ENCODE measurements around the gene RBM15.

Gene RBM15, protein sequence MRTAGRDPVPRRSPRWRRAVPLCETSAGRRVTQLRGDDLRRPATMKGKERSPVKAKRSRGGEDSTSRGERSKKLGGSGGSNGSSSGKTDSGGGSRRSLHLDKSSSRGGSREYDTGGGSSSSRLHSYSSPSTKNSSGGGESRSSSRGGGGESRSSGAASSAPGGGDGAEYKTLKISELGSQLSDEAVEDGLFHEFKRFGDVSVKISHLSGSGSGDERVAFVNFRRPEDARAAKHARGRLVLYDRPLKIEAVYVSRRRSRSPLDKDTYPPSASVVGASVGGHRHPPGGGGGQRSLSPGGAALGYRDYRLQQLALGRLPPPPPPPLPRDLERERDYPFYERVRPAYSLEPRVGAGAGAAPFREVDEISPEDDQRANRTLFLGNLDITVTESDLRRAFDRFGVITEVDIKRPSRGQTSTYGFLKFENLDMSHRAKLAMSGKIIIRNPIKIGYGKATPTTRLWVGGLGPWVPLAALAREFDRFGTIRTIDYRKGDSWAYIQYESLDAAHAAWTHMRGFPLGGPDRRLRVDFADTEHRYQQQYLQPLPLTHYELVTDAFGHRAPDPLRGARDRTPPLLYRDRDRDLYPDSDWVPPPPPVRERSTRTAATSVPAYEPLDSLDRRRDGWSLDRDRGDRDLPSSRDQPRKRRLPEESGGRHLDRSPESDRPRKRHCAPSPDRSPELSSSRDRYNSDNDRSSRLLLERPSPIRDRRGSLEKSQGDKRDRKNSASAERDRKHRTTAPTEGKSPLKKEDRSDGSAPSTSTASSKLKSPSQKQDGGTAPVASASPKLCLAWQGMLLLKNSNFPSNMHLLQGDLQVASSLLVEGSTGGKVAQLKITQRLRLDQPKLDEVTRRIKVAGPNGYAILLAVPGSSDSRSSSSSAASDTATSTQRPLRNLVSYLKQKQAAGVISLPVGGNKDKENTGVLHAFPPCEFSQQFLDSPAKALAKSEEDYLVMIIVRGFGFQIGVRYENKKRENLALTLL

DNA sequence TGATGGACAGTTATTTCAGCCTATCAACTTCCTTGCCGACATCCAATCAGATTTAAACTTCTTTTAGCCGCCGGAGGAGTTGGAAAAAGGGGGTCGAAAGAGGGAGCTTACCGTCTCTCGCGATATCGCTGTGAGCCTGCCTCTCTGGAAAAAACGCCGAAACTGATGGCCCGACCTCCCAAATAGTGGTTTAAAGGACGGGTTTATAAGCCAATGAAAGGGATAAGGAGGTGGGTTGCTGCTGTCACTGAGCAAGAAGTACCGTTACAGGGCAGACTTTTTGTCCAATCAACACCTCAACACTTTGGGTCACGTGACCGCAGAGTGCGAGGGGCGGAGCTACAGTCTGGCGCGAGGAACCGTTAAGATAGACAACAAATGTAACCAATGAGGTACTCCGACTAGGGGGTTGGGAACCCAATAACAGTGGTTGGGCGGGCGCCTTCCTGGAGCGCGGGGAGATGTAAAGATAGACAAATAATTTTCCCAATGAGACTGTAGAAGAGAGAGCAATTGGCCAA is at the start of gene RBM15:
RBM15 (plus strand) TSS at position 492 of the 521 bp plus-strand sequence; CDS start at position 521, 29 bp downstream.
- peak; percentile 87 for DNase-seq (ENCODE audit: low spot score)

DNA sequence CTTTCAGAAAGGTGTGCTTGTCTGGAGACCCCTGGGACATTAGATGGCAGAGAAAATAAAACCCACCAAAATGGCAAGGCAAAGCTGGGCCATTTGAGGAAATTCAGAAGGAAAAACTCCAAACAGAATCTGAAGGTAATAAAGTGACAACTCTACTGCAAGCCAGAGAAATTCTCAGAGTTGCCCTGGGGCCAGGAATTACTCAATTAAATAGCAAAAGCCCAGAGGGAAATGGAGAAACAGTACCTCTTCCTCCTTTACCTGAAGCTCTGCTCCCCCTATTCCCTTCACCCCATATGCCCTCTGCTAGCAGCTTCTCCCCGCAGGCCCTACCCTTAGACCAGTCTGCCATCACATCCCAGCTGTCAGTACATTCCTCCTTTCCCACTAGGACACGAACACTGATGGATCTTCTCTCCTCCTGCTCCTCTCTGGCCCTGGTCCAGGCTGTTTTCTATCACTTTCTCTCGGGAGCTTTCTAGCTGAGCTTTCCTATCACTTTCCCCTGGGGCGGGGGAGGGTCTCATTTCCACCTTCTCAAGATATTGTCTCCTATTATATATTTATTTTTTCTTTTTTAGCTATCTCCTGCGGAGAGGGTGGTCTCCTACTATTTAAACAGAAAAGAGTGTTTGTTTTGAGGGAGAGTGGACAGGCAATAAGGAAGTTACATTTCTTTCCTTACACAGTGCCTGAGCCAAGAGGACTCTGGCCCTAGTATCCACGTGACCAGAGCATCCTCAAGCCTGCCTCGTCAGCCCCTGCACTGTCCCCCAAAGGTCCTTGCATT is 47.7 kb upstream of the RBM15 start:
- no peak for DNase-seq (ENCODE audit: low spot score)

GRCh38 chr1:110292031-110292741 is 47.0 kb upstream of the RBM15 start:
- no peak for DNase-seq (ENCODE audit: low spot score)

- DNase-seq (ENCODE audit: low spot score), result no peak
Measured at GRCh38 chr1:110293601-110294104, 45.5 kb upstream of the RBM15 start.

- DNase-seq (ENCODE audit: low spot score), result no peak
Measured at GRCh38 chr1:110294308-110294707, 44.9 kb upstream of the RBM15 start.

DNA sequence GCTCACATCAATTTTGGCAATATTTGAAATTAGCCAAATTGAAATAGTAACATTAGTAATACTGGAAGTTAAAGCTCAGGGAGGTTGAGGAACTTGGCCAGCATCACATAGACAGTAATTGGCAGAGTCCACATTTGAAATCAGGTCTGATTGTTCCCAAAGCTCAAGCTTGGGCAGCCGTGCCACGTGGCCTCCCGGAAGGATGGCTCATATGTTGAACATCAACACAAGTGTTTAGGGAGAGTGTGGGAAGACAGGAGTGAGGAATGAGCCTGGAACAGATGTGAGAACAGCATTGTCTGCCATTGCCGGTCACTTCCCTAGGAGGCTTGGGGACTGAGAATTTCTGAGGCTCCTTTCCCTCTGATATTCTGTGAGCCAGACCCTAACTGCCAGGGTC is 40.2 kb upstream of the RBM15 start:
- no peak for DNase-seq (ENCODE audit: low spot score)

DNA sequence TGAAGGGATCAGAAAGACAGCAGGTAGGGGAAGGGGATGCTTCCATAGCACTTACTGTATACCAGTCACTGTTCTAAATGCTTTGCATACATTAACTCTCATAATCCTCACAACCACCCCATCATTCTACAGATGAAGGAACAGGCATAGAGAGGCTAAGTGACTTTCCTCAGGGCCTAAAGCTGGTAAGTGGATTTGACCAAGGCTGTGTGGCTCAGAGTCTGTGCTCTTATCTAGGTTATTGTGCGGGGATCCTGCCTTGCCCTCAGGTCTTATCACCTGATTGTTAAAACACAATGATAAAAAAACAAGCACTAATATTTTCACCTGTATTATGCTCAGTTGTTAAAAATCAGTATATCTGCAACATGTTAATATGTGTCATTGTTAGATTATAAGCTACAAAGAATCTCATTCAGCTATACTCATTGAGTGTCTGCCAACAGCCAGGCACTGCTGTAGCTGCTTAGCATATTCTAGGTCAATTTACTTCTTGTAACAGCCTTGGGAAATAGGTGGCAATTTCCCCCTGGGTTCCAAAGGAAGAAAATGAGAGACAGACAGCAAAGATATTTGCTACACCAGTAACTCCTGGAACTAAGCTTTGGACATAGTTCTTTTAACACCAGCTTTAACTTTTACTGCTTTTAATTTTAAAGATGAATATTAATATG is 38.6 kb upstream of the RBM15 start:
- no peak for DNase-seq (ENCODE audit: low spot score)

DNA sequence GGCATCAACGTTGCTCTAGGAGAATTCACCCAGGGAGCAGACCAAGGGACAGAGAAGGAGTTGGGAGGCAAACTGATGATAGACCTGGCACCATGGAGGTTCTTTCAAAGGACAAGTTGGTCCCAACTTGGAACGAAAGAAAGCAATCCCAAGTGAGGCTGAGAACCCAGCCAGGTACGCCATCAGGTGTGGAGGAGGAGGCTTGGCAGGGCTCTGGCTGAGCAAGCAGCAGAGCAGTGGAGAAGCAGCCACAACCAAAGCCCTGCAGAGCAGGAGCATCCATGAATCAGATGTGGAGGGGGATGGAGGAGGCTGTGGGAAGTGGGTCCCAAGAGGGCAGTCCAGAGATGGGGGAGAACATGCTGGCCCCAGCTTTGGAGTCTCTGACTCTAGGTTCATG is 36.3 kb upstream of the RBM15 start:
- no peak for DNase-seq (ENCODE audit: low spot score)

DNA sequence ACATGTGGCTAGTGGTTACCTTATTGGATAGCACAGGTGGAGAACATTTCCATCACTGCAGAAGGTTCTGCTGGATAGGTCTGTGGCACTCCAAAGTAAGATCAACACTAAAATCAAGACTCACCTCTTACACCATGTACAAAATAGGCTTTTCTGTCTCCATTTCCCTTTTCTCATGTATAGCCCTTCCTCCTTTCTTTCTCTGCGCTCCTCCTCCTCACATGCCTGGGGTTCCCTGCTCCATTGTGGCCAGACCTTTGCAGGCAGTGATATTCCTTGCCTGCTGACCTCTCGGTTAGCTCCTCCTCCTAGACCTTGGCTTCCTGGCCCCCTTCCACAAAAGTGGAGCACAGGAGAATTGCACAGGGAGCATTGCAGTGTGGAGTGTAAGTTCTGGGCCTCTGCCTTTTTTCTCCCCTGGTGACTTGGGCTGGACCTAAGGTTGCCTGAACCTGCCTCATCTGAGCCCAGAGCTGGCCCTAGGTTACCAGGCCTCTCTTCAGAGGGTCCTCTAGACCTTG is 33.2 kb upstream of the RBM15 start:
- no peak for DNase-seq (ENCODE audit: low spot score)

DNA sequence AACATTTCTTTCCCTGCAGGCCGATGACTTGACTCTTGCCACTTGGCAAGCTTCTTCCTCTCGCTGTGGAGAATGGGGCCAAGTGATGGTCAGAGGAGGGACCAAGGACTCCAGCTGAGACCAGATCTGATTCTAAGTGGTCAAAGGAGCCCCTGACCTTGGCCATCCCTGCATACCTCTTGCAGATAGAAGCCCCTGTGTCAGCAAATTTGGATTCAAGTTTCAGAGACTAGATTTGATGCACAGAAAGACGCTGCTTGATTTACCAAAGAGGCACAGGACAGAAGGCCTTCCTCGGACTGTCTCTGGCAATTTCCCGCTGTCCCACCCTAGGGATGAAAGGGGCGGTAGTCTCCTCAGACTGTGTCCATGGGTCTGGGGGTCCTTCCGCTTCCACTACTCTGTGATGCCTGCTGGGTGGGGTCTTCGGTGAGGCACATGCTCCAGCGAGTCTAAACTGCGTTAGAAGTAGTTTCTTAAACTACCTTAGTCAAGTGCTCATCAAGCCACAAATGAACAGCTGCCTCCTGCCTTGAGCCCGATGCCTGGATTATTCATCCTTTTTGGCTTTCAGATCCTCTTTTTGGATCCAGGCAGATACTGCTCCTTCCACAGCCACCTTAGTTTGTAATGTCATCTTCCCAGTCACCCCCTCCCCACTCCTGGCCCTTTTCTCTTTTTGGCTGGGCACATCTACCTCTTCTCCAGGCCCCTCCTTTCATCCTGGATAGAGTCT is 31.8 kb upstream of the RBM15 start:
- no peak for DNase-seq (ENCODE audit: low spot score)

- no peak for DNase-seq (ENCODE audit: low spot score)
Measured at GRCh38 chr1:110308247-110308646, 30.9 kb upstream of the RBM15 start.

GRCh38 chr1:110309139-110309538 is 30.0 kb upstream of the RBM15 start:
- no peak for DNase-seq (ENCODE audit: low spot score)

DNA sequence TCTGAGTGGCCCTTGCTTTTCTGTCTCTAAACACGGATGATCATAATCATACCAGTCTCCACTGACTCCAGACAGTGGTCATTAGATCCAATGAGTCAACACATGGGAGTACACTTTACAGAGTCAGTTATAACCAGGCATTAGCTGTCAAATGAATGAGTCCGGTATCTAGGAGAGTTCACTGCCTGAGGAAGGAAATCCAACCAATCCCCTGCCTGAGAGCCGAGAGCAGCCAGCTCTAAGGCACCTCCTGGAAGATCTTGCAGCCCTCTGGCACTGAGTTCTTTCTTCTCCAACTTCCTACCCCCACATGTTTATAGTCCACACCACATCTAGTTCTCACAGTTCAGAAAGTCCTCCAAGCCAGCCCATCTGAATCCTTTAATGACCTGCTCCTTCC is 29.4 kb upstream of the RBM15 start:
- no peak for DNase-seq (ENCODE audit: low spot score)

DNA sequence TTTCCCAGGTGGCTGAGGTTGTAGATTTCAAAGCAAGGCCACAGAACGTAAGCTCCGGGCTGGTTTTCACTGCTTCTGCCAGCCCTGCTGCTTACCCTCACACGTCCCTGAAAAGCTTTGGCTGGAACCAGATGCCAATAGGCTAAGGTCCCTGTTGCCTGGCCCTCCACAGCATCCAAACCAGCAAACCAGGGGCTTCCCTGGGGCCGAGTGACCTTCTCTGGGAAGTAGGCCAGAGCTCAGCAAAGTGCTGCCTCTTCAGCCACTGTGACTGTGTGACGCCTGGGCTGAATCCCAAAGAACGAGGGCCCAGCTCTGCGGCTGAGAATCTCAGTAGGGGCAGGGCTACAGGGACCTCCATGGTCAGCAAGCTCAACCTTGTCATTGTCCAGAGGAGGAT is 28.9 kb upstream of the RBM15 start:
- no peak for DNase-seq (ENCODE audit: low spot score)

GRCh38 chr1:110312188-110313121 is 26.7 kb upstream of the RBM15 start:
- DNase-seq (ENCODE audit: low spot score), result peak; percentile 74

DNA sequence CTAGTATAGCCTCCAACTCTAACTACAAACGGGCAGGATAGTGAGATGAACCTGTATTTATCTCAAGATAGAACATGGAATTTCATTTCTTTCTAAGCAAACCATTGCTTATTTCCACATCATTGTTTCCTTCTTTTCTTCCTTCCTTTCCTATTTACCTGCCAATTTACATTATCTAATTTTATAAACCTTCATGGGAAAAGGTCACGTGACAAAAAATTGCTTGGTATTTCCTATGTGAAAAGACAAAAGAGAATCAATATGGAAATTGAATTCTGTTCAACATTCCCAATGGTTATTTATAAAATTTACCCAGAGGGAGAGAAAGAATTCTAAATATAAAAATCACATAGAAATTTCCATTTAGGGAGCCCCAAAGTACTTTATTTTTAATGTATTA is 22.4 kb upstream of the RBM15 start:
- DNase-seq (ENCODE audit: low spot score), result no peak

GRCh38 chr1:110318046-110318445 is 21.1 kb upstream of the RBM15 start:
- DNase-seq (ENCODE audit: low spot score), result no peak

All from HuH-7 (cell line).